Activated B cell treated with CpG ODN at 0.5 μM for 24 hours (primary cell): ENCODE results near the gene KCNC1. TPM values are rescaled to one million over a fixed set of nuclear protein-coding genes. Genes with fewer than 3 reads are reported as not detected.

Experiments
- ATAC-seq: fragments of 200-7000 bp; cut with Tn5 transposase; one replicate; pipeline ENCODE4 v1.10.0; 2021; ENCODE audit warnings: low read depth, mild to moderate bottlenecking, moderate library complexity
- CTCF ChIA-PET: fragments of 350-600 bp; sonication (Branson Sonifier 250); formaldehyde crosslinking; loops from one replicate; lab custom pipeline; 2021; ENCODE audit warnings: antibody characterized with exemption; lab: Charles Lee
- POLR2A ChIA-PET: fragments of 350-600 bp; sonication (Branson Sonifier 250); formaldehyde crosslinking; loops from one replicate; lab custom pipeline; 2021; ENCODE audit warnings: antibody characterized with exemption; lab: Charles Lee
- DNase-seq: peaks from one replicate; pipeline ENCODE4 v3.0.0; 2022
- H3K27ac Mint-ChIP-seq: one replicate; pipeline ENCODE4 v1.8.0; 2020; ENCODE audit warnings: mixed read lengths
- H3K27me3 Mint-ChIP-seq: one replicate; pipeline ENCODE4 v1.8.0; 2021; ENCODE audit warnings: mixed read lengths
- H3K36me3 Mint-ChIP-seq: one replicate; pipeline ENCODE4 v1.8.0; 2021; ENCODE audit warnings: low read depth, mixed read lengths
- H3K4me1 Mint-ChIP-seq: one replicate; pipeline ENCODE4 v1.8.0; 2021; ENCODE audit warnings: mixed read lengths
- H3K4me3 Mint-ChIP-seq: one replicate; pipeline ENCODE4 v1.8.0; 2020; ENCODE audit warnings: mild to moderate bottlenecking, mixed read lengths
- H3K9me3 Mint-ChIP-seq: one replicate; pipeline ENCODE4 v1.8.0; 2020; ENCODE audit warnings: mixed read lengths
- intact Hi-C: fragments of 100-400 bp; cut with micrococcal nuclease; formaldehyde crosslinking; loops from one replicate; pipeline ENCODE4 v1.15.1; 2024
- total RNA-seq: library from RNA; stranded (reverse); gene quantifications from 2 replicates; pipeline ENCODE4 v1.2.3, GENCODE V29; 2022
- TF ChIP-seq, protein P1 (sequence below): fragments of 200-600 bp; IDR thresholded peaks from one replicate; pipeline ENCODE4 v1.8.0; 2022; ENCODE audit warnings: antibody characterized with exemption, mild to moderate bottlenecking

KCNC1 gene
- total RNA-seq, 1 donor from 2014 or later: not detected

DNA sequence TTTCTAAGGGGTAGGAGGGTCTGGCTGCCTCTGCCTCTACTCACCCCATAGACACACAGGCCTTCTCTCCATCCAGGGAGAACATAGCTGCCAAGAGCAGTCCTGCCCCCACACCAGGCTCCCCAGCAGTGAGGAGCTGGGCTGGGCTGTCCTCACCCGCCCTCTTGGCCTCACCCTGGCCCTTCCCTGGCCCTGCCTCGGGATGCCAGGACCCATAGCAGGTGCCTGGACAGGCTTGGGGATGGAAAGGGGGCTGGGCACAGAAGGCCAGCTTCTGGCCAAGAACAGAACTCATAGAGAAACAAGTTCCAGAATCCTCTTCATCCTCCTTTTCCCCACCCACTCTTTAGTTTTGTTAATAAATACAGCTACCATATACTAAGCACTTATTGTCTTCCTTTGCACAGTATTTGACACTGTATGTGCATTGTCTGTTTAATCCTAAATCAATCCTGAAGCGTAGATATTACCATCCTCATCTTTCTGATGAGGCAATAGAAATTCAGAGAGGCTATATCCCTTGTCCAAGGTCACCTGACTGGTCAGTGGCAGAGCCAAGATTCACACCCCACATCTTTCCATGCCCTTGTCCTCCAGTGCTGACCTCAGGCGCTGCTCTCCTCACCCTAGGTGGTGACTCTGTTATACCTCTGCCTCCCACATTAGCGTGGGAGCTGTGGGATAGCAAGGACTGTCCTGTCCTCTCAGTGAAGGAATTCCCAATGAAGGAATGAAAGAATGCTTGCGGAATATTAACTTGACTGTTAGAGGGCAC is 37.2 kb upstream of the KCNC1 start:
- intact Hi-C loops: no loop called here
- Mint-ChIP-seq H3K4me1 (no peaks in the 10 kb centered on the region), H3K27me3 (peaks cover 31% of the 10 kb centered on the region), H3K4me3 (no peak overlapping the region), H3K27ac (no peak overlapping the region), H3K36me3 (no peaks in the 10 kb centered on the region), H3K9me3 (no peaks in the 10 kb centered on the region)
- CTCF ChIA-PET: no interaction called here
- POLR2A ChIA-PET: no interaction called here
- TF ChIP-seq, protein P1, sequence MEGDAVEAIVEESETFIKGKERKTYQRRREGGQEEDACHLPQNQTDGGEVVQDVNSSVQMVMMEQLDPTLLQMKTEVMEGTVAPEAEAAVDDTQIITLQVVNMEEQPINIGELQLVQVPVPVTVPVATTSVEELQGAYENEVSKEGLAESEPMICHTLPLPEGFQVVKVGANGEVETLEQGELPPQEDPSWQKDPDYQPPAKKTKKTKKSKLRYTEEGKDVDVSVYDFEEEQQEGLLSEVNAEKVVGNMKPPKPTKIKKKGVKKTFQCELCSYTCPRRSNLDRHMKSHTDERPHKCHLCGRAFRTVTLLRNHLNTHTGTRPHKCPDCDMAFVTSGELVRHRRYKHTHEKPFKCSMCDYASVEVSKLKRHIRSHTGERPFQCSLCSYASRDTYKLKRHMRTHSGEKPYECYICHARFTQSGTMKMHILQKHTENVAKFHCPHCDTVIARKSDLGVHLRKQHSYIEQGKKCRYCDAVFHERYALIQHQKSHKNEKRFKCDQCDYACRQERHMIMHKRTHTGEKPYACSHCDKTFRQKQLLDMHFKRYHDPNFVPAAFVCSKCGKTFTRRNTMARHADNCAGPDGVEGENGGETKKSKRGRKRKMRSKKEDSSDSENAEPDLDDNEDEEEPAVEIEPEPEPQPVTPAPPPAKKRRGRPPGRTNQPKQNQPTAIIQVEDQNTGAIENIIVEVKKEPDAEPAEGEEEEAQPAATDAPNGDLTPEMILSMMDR: no peak
- ATAC-seq: no peak
- DNase-seq: no peak

DNA sequence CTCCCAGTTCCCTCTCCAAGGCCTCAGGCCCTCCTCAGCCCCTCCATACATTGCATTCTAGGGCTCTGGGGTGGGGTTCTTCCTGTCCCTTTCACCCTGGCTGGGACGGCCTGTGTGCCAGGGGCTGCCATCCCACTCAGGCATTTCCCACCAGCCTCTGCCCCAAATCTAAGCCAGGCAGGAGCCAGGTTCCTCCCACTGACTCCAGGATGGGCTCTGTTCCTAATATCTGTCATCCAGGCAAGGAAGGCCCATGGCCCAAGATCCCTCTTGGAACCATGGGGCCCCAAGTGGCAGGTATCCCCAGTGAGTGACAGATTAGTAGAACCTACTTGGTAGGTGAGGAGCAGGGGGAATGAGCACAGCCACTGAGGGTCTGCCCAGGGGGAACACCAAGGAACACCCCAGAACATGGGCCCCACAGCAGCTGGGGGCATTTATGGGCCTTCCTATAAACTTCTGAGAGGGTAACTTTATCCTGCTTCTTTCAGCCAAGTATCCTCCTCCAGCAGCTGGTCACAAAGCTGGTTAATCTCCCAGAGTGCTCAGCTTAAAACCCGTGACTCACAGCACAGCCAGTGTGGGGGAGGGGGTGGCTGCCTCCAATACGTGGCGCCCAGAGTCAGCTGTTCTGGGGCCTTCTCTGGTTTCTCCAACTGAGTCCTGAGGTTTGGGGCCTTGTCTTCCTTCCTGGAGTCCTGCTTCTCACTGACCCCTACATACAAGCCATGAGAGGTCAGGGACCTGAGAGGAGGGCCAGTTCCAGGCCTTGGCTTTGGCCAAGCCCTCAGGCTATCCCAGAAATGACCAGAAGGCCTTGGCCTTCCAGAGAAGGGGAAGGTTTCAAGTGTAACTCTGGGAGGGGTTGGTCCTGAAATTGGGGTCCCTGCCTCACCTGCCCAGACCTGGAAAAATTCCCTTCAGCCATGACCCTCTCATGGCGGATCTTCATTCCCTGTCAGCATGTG is 35.1 kb upstream of the KCNC1 start:
- Mint-ChIP-seq H3K27me3 (peaks cover 22% of the 10 kb centered on the region), H3K9me3 (peaks cover 4% of the 10 kb centered on the region), H3K4me1 (no peaks in the 10 kb centered on the region), H3K36me3 (no peaks in the 10 kb centered on the region), H3K4me3 (no peak overlapping the region), H3K27ac (no peak overlapping the region)
- DNase-seq (no peak), ATAC-seq (no peak)
- POLR2A ChIA-PET: no interaction called here
- intact Hi-C loops: no loop called here
- CTCF ChIA-PET: no interaction called here
- TF ChIP-seq, protein P1: no peak

DNA sequence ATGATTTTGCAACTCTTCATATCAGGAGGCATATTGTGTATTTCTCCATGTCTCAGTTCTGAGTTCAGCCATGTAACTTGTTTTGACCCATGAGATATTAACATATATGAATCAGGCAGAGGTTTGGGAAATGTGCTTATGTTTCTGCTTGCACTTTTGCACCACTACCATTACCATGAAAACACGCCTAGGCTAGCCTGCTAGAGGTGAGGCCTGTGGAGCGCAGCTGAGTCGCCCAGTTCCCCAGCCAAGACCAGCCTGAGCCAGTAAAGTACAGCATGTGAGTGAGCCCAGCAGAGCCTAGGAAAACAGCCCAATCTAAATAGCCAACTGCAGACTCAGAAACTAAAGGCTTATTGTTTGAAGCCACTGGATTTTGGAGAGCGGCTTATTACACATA is 33.6 kb upstream of the KCNC1 start:
- peaks cover 13% of the 10 kb centered on the region for H3K27me3 Mint-ChIP-seq
- CTCF ChIA-PET: no interaction called here
- H3K9me3 Mint-ChIP-seq: peaks cover 4% of the 10 kb centered on the region
- POLR2A ChIA-PET: no interaction called here
- H3K27ac Mint-ChIP-seq: no peak overlapping the region
- no peak overlapping the region for H3K4me3 Mint-ChIP-seq
- intact Hi-C loops: no loop called here
- H3K4me1 Mint-ChIP-seq: no peaks in the 10 kb centered on the region
- ATAC-seq: no peak
- no peaks in the 10 kb centered on the region for H3K36me3 Mint-ChIP-seq
- TF ChIP-seq, protein P1: no peak
- DNase-seq: no peak

DNA sequence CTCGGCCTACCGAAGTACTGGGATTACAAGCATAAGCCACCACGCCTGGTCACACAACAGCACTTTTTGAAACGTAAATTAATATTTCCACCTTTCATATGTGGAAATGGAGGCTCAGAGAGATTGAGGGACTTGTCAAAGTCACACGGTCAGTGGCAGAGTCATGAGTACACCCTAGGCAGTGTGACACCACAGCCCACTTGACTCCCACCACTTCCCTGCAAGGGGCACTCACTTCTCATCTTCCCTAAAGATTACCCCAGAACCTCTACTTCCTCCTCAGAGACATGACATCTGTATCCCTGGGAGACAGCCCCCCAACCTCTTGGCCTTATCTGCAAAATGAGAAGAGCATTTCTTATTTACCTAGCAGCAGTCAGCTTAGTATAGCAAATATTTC is 31.7 kb upstream of the KCNC1 start:
- Mint-ChIP-seq H3K36me3 (no peaks in the 10 kb centered on the region), H3K27me3 (peaks cover 3% of the 10 kb centered on the region), H3K4me1 (no peaks in the 10 kb centered on the region), H3K9me3 (peaks cover 4% of the 10 kb centered on the region), H3K4me3 (no peak overlapping the region), H3K27ac (no peak overlapping the region)
- TF ChIP-seq, protein P1: no peak
- DNase-seq (no peak), ATAC-seq (no peak)
- intact Hi-C loops: no loop called here
- CTCF ChIA-PET: no interaction called here
- POLR2A ChIA-PET: no interaction called here

DNA sequence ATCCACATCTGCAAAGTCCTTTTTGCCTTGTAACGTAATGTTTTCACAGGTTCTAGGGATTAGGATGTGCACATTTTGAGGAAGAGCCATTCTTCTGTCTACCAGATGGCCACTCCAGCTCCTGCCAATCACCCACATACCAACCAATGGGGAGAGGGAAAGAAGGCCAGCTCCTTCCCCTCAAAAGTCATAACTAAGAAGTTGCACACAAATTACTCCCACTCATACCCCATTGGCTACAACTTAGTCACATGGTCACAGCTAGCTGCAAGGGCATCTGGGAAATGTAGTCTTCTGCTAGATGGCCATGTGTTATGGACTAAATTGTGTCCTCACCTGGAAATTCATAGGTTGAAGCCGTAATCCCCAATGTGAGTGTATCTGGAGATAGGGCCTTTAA is 30.6 kb upstream of the KCNC1 start:
- Mint-ChIP-seq H3K4me1 (no peaks in the 10 kb centered on the region), H3K4me3 (no peak overlapping the region), H3K9me3 (peaks cover 4% of the 10 kb centered on the region), H3K36me3 (no peaks in the 10 kb centered on the region), H3K27me3 (no peaks in the 10 kb centered on the region), H3K27ac (no peak overlapping the region)
- POLR2A ChIA-PET: no interaction called here
- TF ChIP-seq, protein P1: no peak
- intact Hi-C loops: no loop called here
- DNase-seq: no peak
- CTCF ChIA-PET: no interaction called here
- ATAC-seq: no peak
